HG03442 (cell line): ENCODE results near the gene PGAM5.

Experiments used
- ATAC-seq: cut with Tn5 transposase; IDR thresholded peaks from one replicate; pipeline ENCODE4 v1.9.1; 2021; ENCODE audit warnings: mild to moderate bottlenecking, moderate library complexity; ENCODE audit not compliant: unreplicated experiment

Gene PGAM5

DNA sequence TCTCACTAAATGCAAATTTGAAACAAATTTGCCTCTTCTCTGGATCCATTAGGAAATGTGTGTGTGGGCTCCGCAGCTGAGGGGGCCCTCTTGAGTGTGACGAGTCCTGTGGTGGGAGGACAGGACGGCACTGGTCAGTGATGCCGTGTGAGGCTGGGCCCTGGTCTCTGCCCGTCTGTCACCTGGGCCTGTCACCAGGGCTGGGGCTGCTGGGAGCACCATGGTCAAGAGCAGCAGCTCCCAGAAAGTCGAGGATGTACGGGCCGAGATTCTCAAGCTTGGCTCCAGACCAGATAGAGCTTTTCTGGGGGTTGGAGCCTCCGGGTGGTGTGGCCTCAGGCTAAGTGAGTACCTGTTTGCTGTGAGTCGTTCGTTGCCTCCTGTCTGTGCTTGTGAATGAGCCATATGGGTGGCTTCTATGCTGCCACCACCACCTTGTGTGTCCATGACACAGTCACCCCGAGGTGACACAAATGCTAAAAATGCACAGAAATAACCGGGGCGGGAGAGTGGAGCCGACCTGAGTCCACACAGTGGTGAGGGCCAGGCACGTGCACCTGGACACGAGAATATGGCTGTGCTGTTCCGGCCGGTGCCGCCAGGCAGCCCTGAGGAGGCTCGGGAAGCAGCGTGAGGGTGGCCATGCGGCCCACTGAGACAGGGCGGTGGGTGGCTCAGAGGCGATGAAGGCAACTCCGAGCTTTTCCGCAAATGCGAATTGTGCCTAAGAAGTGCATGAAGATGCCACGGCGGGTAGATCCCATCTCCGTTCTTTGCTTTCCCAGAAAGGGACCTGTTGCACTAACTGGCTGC is 8.7 kb downstream of the PGAM5 start:
- ATAC-seq = no peak

DNA sequence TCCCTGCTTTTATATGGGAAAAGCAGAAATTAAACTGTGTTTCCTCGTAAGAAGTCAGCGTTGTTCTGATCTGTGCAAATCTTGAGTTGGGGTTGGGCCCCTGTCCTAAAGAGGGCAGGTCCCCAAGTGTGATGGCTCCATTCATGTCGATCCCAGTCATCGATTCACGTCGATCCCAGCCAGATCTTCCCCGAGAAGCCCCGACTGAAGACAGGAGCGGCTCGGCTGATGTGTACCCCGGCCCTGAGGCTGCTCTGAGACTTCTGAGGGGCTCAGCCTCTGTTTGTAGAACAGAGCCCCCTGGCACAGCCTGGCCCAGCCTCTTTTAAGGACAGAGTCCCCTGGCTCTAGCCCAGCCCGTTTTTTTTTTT is 9.3 kb downstream of the PGAM5 start:
- no peak for ATAC-seq

DNA sequence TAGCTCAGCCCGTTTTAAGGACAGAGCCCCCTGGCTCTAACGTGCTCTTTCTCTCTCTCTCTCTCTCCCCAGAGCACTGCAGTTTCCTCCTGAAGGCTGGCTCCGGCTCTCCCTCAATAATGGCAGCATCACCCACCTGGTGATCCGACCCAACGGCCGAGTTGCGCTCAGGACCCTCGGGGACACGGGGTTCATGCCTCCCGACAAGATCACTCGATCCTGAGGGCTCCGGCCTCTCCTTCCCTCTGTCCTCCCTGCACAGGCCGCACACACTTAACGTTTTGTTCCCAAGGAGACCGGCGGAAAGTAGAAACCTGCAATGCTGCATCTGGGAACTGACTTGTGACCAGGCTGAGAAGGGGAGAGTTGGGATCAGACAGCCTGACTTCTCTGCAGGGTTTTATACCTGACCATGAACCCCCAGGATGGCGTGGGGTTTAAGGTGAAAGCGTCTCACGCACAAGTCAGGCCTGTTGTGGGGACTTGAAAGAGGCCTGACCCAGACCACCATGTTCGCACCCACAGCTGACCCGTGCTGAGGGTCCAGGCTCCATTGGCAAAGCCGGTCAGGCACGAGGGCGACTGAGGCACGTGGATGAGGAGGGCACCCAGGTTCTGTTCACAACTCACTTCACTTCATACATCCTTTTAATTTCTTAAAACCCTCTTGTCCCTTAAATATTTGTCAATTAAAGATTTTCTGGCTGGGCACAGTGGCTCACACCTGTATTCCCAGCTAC is 10.1 kb downstream of the PGAM5 start:
- ATAC-seq = no peak

DNA sequence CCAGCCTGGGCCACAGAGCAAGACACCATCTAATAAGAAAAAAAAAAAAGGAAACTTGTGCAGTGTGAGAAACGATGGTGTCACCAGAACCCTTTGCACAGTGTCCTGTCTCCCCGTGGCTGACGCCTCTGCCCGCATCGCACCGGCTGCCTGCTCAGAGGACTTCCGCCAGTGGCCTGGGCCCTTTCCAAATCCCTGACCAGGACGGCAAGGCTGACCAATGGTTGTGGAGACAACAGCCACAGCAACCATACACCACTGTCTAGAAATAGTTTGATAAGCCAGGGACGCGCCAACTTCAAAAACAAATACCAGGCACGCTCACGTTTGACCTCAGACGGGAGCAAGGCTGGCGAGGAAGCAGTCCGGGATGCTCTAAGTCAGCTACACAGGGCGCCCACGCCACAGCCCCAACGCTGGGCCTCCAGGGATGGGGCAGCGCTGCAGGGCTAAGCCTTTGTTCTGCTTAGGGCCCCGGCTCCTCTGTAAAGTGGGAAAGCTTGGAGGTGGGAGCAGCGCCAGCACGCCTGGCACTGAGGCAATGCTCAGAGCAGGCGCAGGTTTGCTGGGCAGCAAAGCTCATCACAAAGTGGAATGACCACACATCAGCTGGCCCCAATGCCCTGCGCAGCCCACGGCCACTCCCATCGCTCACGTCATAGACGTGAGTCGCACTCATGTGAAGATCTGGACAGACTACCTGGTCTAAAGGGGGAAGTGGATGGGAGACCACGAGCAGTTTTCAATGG is 12.5 kb downstream of the PGAM5 start:
- no peak for ATAC-seq

DNA sequence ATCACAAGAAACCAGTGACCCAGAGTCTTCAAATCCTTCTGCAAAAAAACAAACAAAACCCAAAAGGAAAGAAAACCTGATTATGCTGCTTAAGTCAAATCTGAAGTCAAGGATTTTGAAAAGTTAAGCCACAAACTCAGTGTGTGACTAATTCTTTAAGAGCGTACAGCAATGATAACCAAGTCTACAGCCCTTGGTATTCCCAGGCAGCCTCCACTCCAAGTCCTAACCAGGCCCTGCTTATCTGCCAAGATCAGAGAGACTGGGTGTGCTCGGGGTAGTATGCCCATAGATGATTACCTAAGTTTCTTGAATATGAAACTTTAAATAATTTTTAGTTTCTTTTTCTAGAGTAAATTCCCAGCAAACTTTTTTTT is 13.1 kb downstream of the PGAM5 start:
- no peak for ATAC-seq

DNA sequence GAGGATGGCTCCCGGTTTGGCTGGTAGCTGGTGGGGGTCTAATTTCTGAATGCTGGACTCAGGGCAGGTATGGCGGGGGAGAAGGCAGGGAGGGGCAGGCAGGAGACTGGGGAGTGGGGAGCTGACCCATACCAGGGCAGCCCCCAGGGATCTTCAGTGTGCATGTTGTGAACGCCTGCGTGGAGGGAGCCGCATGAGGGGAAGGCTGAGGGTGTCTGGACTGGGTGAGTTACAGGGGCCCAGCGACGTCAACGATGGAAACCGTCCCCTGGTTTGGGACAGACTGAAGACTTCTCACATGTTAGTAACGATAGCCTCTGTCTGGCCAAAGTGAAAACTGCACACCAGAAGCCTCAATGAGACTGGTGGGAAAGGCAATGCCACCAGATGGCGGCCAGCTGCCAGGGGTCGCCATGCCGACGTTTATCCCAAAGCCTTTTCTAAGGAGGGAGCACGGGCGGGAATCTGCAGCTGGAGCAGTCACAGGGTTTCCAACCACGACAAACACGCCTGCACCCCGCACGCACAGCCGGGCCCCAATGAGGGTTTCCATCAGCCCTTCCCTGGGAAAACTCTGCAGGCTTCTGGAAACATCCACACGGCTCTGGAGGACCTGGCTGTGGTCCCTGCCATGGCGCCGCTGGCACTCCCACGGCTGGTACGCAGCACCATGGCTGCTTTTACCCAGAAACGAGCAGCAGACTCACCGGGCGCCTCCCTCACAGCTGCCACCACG is 14.0 kb downstream of the PGAM5 start:
- no peak for ATAC-seq

DNA sequence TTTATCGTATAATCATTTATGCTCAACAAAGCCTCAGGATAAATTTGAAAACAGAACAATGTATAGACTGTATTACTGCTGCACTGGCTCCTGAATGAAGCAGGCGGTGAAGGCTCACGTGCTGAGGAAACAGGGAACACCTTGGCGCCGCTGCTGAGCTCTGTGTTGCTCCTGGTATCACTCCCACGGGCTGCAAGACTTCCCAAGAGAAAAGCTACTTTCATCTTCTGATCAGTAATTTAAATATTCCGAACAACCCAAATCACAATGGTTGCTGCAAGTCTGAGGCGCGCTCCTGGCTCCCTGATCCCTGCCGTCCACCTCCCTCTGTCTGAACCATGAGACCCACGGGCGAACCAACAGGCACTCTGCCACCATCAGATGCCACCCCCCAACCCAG is 15.7 kb downstream of the PGAM5 start:
- no peak for ATAC-seq

DNA sequence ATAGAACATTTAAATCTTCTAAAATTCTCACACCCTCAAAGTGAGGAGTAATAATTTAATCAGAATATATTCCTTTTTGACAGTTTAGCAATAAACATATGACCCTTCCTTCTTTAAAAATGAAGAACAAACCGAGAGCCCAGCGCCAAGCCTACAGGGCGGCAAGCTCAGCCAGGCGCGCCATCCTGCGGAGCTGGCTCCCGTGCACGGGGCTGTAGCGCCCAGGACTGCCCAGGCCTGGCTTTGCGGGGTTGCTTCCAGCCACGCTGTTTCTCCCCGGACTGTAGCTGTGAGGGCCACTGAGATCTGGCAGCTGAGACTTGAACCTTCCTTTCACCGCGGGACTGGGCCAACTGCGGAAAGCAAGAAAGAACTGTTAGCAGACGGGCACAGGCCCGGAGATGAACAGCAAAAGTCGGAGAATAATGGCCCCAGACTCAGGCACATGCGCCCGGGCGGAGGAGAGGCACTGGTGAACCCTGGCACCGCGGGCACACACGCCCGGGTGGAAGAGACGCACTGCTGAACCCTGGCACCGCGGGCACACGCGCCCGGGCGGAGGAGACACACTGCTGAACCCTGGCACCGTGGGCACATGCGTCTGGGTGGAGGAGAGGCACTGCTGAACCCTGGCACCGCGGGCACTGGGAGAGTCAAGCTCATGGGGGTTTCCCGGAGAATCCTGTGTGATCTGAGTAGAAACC is 16.6 kb downstream of the PGAM5 start:
- ATAC-seq = no peak

DNA sequence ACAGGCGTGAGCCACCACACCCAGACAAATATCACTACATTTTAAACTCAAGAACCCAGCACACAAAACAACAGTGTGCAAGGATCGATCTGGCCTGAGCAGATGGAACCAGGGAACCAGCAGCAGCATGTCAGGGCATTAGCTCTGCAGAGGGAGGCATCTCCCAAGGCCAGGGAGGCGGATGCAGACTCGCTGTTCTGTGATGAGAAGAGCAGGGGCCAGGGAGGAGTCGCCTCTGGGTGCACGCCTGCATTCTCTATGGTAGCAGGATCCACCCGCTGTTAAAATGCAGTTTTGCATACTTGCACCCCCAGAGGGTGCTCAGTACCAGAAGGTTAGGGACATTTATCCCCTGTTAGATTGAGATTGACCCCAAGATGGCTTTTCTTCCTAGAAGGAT is 17.9 kb downstream of the PGAM5 start:
- ATAC-seq = no peak

DNA sequence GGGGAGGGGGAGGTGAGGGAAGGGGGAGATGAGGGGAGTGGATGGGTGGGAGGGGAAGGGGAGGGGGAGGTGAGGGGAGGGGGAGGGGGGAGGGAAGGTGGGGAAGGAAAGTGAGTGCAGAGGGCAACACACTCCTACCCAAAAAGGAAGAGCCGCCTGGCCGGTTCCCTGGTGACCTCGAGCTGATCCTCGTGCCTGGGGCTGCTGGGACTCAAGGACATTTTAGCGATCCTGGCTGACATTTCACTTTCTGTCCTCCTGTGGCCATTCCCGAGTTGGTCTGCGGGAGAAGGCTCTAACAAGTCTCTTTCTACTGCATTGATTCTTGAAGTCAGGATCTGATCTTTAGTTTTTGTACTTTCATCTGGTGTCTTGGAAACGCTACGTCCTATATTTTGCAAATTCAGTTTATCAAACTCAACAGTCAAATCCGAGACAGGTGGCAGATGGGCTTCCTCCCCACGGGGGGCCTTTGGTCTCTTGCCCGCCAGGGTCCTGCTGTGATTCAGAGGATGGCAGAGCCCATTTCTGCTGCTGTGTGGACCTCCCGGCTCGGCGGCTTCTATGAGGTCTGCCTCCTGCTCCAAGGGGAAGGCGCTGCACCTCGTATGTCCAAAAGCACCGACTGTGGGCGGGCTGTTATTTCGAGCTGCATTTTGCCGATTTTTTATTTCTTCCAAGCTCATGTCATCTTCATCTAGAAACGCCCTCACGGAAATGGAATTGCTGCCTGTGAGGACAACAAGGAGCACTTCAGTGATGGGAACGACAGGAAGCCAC is 19.1 kb downstream of the PGAM5 start:
- no peak for ATAC-seq

DNA sequence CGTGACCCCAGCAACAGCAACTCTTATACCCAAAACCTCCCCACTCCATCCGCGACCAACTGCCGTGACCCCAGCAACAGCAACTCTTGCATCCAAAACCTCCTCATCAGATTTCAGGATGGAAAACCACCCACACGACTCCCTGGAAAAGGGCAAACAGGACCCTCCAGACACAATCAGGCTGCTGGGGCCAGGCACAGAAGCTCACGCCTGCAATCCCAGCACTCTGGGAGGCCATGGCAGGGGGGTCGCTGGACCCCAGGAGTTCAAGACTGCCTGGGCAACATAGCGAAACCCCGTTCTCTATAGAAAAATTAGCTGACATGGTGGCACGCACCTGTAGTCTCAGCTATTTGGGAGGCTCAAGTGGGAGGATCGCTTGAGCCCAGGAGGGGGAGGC is 19.7 kb downstream of the PGAM5 start:
- no peak for ATAC-seq

DNA sequence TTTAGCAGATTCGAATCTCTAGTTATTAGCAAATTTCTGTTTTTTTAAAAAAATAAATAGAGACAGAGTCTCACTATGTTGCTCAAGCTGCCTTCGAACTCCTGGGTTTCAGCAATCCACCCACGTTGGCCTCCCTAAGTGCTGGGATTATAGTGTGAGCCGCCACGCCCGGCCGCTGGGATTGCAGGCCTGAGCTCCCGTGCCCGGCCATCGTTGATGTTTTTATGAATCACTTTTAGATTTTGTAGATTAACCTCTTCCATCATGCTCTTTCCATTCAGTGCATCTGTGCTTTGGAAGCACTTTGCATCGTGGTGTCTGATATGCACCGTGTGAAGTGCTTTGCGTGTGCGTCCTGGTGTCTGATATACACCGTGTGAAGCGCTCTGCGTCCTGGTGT is 20.9 kb downstream of the PGAM5 start:
- ATAC-seq = no peak

DNA sequence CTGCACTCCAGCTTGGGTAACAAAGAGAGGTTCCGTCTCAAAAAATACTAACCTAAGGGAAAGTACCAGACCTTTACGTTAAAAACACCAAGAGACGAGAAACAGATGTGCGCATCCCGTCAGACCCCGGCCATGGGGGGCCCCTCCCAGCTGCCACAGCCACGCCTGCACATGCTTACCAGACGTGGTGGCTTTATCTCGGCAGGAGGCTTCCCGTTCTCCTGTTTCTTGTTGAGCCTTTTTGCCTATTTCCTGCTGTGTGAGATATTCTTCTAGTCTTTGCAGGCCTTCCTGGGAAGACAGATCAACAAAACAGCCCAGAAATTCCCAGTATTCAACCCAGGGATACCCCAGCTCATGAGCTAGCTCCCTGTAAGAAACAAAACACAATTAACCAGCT is 23.6 kb downstream of the PGAM5 start:
- ATAC-seq = no peak

DNA sequence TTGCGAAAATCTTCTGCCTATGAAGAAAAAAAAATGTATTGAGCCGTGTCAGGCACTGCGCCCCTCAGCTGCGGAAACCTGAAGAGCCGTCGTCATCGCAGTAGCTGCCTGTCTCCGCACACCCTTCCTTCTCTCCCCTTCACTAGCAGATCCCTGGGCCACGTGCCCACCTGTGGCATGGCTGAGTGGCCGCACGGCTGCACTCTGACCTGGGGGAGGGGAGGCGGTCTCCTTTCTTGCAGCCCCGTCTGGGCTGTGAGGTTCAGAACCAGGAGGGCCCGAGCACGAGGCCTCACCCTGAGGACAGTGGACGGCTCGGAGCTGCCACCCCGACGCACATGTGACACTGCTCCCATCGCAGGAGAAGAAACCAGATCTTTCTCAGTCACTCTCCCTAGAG is 24.9 kb downstream of the PGAM5 start:
- no peak for ATAC-seq

DNA sequence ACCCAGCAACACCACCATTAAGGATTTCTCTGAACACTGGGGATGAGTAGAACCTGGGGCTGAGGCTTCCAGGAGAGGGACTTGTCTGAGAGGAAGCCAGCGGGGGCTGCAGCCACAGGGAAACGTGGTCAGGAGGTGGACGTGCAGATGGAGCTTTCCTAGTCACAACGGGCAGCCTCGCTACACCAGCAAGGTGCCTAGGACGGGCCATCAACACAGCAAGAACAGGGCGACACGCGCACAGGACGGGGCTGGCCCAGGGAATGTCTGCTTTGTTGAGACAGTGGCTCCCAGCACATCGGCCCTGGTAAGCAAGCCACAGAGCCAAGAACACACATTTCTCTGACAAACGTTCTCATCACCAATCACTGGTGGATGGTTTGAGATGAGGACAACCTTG is 25.7 kb downstream of the PGAM5 start:
- ATAC-seq = no peak

DNA sequence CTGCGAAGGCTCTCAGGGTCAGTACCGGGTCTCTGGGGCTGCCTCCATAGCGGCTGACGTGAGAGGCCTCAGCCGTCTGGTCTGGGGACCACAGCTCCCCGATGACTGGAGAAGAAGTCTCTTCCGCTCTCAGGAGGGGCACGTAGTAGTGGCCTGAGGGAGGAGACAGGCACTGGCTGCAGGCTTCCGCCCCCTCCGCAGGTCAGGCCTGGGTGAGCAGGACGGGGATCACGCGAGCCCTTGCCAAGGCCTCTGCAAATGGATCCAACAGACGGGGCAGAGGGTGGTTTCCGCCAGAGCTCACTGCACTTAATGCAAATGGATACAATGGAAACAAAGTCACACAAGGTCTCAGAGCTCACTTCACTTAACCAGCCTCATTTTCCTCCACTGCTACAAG is 26.3 kb downstream of the PGAM5 start:
- ATAC-seq = no peak

DNA sequence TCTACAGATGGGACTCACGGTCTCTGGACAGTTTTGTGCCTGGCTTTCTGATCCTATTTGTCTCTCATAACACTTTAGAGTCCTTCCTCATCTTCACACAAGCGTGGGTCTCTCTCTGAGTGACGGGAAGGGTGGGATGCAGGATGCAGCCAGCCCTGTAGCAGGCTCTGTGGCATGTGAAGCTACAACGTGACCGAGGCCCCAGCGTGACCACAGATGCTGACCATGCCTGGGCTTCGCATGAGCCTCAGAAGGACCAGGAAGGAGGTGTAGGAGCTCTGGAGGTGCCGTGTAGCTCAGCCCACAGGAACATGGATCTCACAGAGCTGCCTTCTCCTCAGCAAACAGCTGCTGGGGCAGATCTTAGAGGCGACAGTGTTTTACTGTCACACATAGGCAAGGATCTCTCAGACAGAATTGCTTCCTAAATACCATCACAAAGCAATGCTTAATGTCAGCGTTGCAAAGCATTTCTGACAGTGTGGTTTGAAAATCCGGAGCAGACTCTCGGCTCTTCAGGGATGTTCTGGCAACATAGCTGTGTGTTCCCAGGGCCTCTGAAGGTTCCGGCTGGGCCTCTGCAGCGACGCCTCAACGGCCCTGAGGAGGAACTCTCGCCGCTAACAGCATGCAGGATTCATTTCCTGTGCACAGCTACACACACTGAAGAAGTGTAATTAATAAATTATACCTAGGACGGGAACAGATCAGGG is 29.1 kb downstream of the PGAM5 start:
- ATAC-seq = no peak

DNA sequence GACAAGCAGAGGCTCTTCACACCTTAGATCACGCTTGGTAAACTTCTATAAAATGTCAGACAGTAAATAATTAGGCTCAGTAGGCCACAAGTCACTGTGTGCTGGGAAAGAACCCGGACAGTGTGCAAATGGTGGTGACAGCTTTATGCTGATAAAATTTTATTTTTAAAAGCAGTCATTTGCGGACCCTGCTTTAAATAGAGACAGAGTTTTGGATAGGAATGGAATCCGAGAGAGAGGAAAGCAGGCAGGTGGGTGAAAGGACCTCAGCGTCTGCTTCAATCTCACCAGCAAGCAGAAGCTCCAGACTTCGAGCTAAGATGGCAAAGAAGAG is 29.6 kb downstream of the PGAM5 start:
- ATAC-seq = no peak

DNA sequence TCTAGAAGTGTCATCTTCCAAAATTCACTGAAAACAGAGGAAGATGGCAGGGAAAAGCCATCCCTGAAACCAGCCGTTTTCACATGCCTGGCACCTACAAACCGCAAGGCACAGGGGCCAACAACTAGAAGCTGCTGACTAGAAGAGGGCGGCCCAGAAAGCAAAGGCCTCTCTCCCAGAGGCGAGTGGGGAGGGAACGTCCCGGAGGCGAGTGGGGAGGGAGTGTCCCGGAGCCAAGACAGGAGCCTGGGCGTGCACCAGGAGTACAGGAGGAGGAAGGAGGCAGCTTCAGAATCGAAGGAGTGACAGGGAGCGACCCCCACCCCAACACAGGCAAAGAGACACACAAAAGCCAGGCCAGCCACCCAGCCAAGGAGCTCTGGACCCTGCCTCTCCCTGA is 30.0 kb downstream of the PGAM5 start:
- no peak for ATAC-seq
